GM12878 (cell line): Measurements from ENCODE around the gene HDAC9. TPM values are rescaled to one million over a fixed set of nuclear protein-coding genes. Genes with fewer than 3 reads are reported as not detected.

Experiments used
- ATAC-seq: fragments of 200-7000 bp; cut with Tn5 transposase; 3 replicates; pipeline ENCODE4 v1.9.1; 2020; ENCODE audit warnings: mild to moderate bottlenecking, moderate library complexity
- BruUV-seq: library from RNA; stranded (reverse); fragments of 400-500 nt; replicated peaks from 2 replicates; lab custom pipeline; 2021; lab: Mats Ljungman, UMichigan
- CTCF ChIA-PET: fragments of 300-600 bp; sonication (Branson Sonifier 250); formaldehyde crosslinking; extraction: SDS; loops from one replicate; lab custom pipeline; 2021; ENCODE audit warnings: inconsistent platforms; lab: Yijun Ruan, JAX
- POLR2A ChIA-PET: fragments of 350-600 bp; formaldehyde crosslinking; extraction: SDS; loops from one replicate; lab custom pipeline; 2021; ENCODE audit warnings: inconsistent platforms; lab: Charles Lee
- RAD21 ChIA-PET: fragments of 300-600 bp; sonication (Branson Sonifier 250); formaldehyde crosslinking; loops from one replicate; lab custom pipeline; 2023; ENCODE audit warnings: antibody characterized with exemption; ENCODE audit not compliant: unreplicated experiment; lab: Charles Lee
- SMC1A ChIA-PET: fragments of 300-600 bp; sonication (Branson Sonifier 250); formaldehyde crosslinking; loops from one replicate; lab custom pipeline; 2023; ENCODE audit not compliant: unreplicated experiment, uncharacterized antibody; lab: Charles Lee
- DNase-seq: peaks from one replicate; pipeline ENCODE4 v3.0.0-alpha.2; 2011; ENCODE audit warnings: low read depth, low spot score
- FAIRE-seq: peaks from 3 replicates; lab custom pipeline; 2011; peaks lifted over from hg19 to GRCh38; lab: Jason Lieb, UNC
- H2AFZ ChIP-seq: 2 replicates; pipeline ENCODE4 v1.6.0; 2011; ENCODE audit warnings: low read depth, low read length, control low read depth; ENCODE audit not compliant: control insufficient read depth
- H3K27ac ChIP-seq: 2 replicates; pipeline ENCODE4 v1.5.1; 2011; ENCODE audit warnings: control low read depth; ENCODE audit not compliant: control insufficient read depth, insufficient read depth
- H3K27me3 ChIP-seq, 2 experiments: replicated peaks in 1 of 2; 2 replicates each; pipeline versions ENCODE4 v1.6.0 to v1.6.1; 2011; ENCODE audit warnings: low read length in 1 of 2; ENCODE audit not compliant: control insufficient read depth in 2 of 2, insufficient read depth in 2 of 2
- H3K36me3 ChIP-seq, 2 experiments: 2 replicates each; pipeline ENCODE4 v1.5.1; 2011; ENCODE audit warnings: low read length in 1 of 2; ENCODE audit not compliant: control insufficient read depth in 2 of 2, insufficient read depth in 2 of 2
- H3K4me1 ChIP-seq: 2 replicates; pipeline ENCODE4 v1.6.1; 2011; ENCODE audit warnings: mild to moderate bottlenecking, low read length, moderate library complexity, mixed read lengths; ENCODE audit not compliant: control insufficient read depth, insufficient read depth
- H3K4me2 ChIP-seq: 2 replicates; pipeline ENCODE4 v1.6.0; 2011; ENCODE audit warnings: control low read depth; ENCODE audit not compliant: control insufficient read depth, insufficient read depth
- H3K4me3 ChIP-seq: fragments of 200-600 bp; sonication (generic); 2 replicates; pipeline ENCODE4 v1.5.1; 2016
- H3K79me2 ChIP-seq: 2 replicates; pipeline ENCODE4 v1.6.0; 2011; ENCODE audit warnings: low read length; ENCODE audit not compliant: control insufficient read depth, insufficient read depth
- H3K9ac ChIP-seq: 2 replicates; pipeline ENCODE4 v1.8.0; 2011; ENCODE audit warnings: low read length, control low read depth, mixed read lengths; ENCODE audit not compliant: control insufficient read depth, insufficient read depth
- H3K9me3 ChIP-seq: replicated peaks from 3 replicates; pipeline ENCODE4 v1.5.1; 2011; ENCODE audit warnings: mild to moderate bottlenecking, low read length; ENCODE audit not compliant: control insufficient read depth, insufficient read depth
- H4K20me1 ChIP-seq: 2 replicates; pipeline ENCODE4 v1.6.0; 2011; ENCODE audit not compliant: control insufficient read depth, insufficient read depth
- CBFB ChIP-seq: IDR thresholded peaks from 2 replicates; pipeline ENCODE4 v1.6.1; 2016; ENCODE audit warnings: antibody characterized with exemption, low read depth
- CBX5 ChIP-seq: sonication (generic); IDR thresholded peaks from 2 replicates; pipeline ENCODE4 v1.6.1; 2016; ENCODE audit warnings: low read depth, moderate library complexity, mild to moderate bottlenecking, inconsistent platforms
- LARP7 ChIP-seq: fragments of 450-650 bp; IDR thresholded peaks from 2 replicates; pipeline ENCODE4 v1.6.1; 2017; ENCODE audit warnings: mild to moderate bottlenecking
- NFYB ChIP-seq: IDR thresholded peaks from 2 replicates; pipeline ENCODE4 v1.6.1; 2011; ENCODE audit warnings: low read depth, mild to moderate bottlenecking, low read length, improper control_type of control experiment, moderate library complexity; ENCODE audit not compliant: insufficient read depth
- POLR2A ChIP-seq: IDR thresholded peaks from 2 replicates; pipeline ENCODE4 v1.6.1; 2011; ENCODE audit warnings: low read depth, mild to moderate bottlenecking, low read length
- POLR2AphosphoS2 ChIP-seq: IDR thresholded peaks from 2 replicates; pipeline ENCODE4 v1.6.1; 2011; ENCODE audit warnings: low read depth, mild to moderate bottlenecking, low read length, improper control_type of control experiment, moderate library complexity
- RAD51 ChIP-seq: fragments of 450-650 bp; IDR thresholded peaks from 2 replicates; pipeline ENCODE4 v1.6.1; 2016; ENCODE audit warnings: moderate library complexity, mild to moderate bottlenecking, inconsistent platforms
- SMC3 ChIP-seq: IDR thresholded peaks from 2 replicates; pipeline ENCODE4 v1.6.1; 2011; ENCODE audit warnings: low read length, improper control_type of control experiment, borderline replicate concordance
- SP1 ChIP-seq: IDR thresholded peaks from one replicate; pipeline ENCODE4 v1.6.1; 2011; ENCODE audit warnings: low read depth, low read length
- SREBF2 ChIP-seq: IDR thresholded peaks from 2 replicates; pipeline ENCODE4 v1.6.1; 2012; ENCODE audit warnings: mild to moderate bottlenecking, low read length
- YY1 ChIP-seq: IDR thresholded peaks from 2 replicates; pipeline ENCODE4 v1.6.1; 2011; ENCODE audit warnings: low read depth, mild to moderate bottlenecking, low read length
- ZNF622 ChIP-seq: fragments of 450-650 bp; IDR thresholded peaks from 2 replicates; pipeline ENCODE4 v1.6.1; 2017; ENCODE audit warnings: mild to moderate bottlenecking, inconsistent platforms
- WGBS: methylation state at CpG from one replicate; pipeline ENCODE4 v1.1.6; 2016; ENCODE audit warnings: low lambda C conversion rate; ENCODE audit not compliant: insufficient replicate concordance, insufficient coverage; ENCODE audit errors: missing lambda C conversion rate; 5-methylcytosine and 5-hydroxymethylcytosine counted together
- in situ Hi-C: fragments of 300-500 bp; cut with MboI; formaldehyde crosslinking; loops from 9 replicates; pipeline ENCODE4 v1.14.3; 2018; ENCODE audit warnings: mixed read lengths
- intact Hi-C: fragments of 100-400 bp; cut with micrococcal nuclease; formaldehyde crosslinking; loops from one replicate; pipeline ENCODE4 v1.14.2; 2022; ENCODE audit not compliant: unreplicated experiment
- polyA plus RNA-seq, 11 experiments: library from polyadenylated mRNA; depleted of rRNA in 4 of 11; unstranded in 6 of 11; stranded (reverse) in 5 of 11; fragments of >200 nt; fragmentation: Nextera tagmentation in 4 of 11; fragmentation: Illumina TruSeq in 1 of 11; extraction: Ambion mirVana in 4 of 11; extraction: Trizol in 1 of 11; gene quantifications; 1 replicate in 1 of 11; 2 replicates in 10 of 11; pipeline versions ENCODE4 v1.2.1 to v1.2.3, GENCODE V29; 2011 to 2016; ENCODE audit warnings: inconsistent platforms in 2 of 11, missing spikeins in 2 of 11, low read depth in 1 of 11
- total RNA-seq, 4 experiments: library from RNA; depleted of rRNA in 3 of 4; stranded (reverse); fragments of >200 nt in 3 of 4; fragmentation: Illumina TruSeq in 1 of 4; extraction: Trizol in 1 of 4; gene quantifications; 2 replicates each; pipeline versions ENCODE4 v1.2.1 to v1.2.3, GENCODE V29; 2013 to 2021
- TF ChIP-seq, protein P1 (sequence below): fragments of 450-650 bp; IDR thresholded peaks from 2 replicates; pipeline ENCODE4 v1.6.1; 2017; ENCODE audit warnings: antibody characterized with exemption, mild to moderate bottlenecking, moderate library complexity
- TF ChIP-seq, protein P2 (sequence below): IDR thresholded peaks from 2 replicates; pipeline ENCODE4 v1.6.1; 2012; ENCODE audit warnings: low read length, inconsistent platforms
- TF ChIP-seq, protein P3 (sequence below): fragments of 450-650 bp; IDR thresholded peaks from 2 replicates; pipeline ENCODE4 v1.6.1; 2017; ENCODE audit warnings: mild to moderate bottlenecking, moderate library complexity

HDAC9 gene
- total and polyA plus RNA-seq, 10 of the 15 experiments (the other 5 are each of a cell fraction or from before 2014, with no cell fraction given), result 0.73 to 12.8 (median 0.92) TPM

DNA sequence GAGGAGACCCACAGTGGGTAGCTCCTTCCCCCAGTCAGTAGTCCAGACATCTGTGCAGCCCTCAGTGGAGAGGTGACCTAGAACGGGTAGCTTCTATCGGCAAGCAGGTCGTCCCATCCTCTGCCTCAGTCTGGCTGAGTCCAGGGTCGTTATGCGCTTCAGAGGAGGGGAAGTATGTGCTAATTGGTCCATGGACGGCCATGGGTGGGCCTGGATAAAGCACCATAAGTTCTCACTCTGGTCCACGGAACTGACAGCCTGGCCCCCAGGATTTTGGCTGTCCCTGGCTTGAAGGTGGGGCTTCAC is 78.6 kb downstream of the HDAC9 start:
- Histone ChIP-seq H3K27me3 (no peaks in the 10 kb centered on the region), H3K79me2 (no peaks in the 10 kb centered on the region), H3K9me3 (no peaks in the 10 kb centered on the region), H3K4me1 (no peaks in the 10 kb centered on the region), H2AFZ (no peak overlapping the region), H3K27ac (no peak overlapping the region), H4K20me1 (no peaks in the 10 kb centered on the region), H3K4me3 (no peak overlapping the region), H3K9ac (no peak overlapping the region), H3K36me3 (no peaks in the 10 kb centered on the region), H3K4me2 (no peak overlapping the region)
- DNase-seq, result no peak
- no peak for FAIRE-seq
- in situ Hi-C loops (no loop called here), intact Hi-C loops (no loop called here)
- CTCF ChIA-PET, result interaction anchor here (1.4 to 9.7 kb wide), 2 partner anchors 76 to 222 kb away, joined by 4 to 110 read pairs; no protein-coding TSS in a partner anchor
- POLR2A ChIA-PET, result no interaction called here
- SMC1A ChIA-PET, result interaction anchor here (1.1 to 1.6 kb wide), 2 partner anchors 95 to 221 kb away, joined by 3 to 4 read pairs; no protein-coding TSS in a partner anchor
- TF ChIP-seq POLR2A (no peak), CBFB (no peak), POLR2AphosphoS2 (no peak), CBX5 (no peak), YY1 (no peak), LARP7 (no peak), SP1 (no peak), SMC3 (no peak), ZNF622 (no peak), NFYB (no peak), SREBF2 (no peak), RAD51 (no peak)
- TF ChIP-seq, protein P1, sequence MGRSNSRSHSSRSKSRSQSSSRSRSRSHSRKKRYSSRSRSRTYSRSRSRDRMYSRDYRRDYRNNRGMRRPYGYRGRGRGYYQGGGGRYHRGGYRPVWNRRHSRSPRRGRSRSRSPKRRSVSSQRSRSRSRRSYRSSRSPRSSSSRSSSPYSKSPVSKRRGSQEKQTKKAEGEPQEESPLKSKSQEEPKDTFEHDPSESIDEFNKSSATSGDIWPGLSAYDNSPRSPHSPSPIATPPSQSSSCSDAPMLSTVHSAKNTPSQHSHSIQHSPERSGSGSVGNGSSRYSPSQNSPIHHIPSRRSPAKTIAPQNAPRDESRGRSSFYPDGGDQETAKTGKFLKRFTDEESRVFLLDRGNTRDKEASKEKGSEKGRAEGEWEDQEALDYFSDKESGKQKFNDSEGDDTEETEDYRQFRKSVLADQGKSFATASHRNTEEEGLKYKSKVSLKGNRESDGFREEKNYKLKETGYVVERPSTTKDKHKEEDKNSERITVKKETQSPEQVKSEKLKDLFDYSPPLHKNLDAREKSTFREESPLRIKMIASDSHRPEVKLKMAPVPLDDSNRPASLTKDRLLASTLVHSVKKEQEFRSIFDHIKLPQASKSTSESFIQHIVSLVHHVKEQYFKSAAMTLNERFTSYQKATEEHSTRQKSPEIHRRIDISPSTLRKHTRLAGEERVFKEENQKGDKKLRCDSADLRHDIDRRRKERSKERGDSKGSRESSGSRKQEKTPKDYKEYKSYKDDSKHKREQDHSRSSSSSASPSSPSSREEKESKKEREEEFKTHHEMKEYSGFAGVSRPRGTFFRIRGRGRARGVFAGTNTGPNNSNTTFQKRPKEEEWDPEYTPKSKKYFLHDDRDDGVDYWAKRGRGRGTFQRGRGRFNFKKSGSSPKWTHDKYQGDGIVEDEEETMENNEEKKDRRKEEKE, result no peak
- TF ChIP-seq, protein P2, sequence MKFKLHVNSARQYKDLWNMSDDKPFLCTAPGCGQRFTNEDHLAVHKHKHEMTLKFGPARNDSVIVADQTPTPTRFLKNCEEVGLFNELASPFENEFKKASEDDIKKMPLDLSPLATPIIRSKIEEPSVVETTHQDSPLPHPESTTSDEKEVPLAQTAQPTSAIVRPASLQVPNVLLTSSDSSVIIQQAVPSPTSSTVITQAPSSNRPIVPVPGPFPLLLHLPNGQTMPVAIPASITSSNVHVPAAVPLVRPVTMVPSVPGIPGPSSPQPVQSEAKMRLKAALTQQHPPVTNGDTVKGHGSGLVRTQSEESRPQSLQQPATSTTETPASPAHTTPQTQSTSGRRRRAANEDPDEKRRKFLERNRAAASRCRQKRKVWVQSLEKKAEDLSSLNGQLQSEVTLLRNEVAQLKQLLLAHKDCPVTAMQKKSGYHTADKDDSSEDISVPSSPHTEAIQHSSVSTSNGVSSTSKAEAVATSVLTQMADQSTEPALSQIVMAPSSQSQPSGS, result no peak
- TF ChIP-seq, protein P3, sequence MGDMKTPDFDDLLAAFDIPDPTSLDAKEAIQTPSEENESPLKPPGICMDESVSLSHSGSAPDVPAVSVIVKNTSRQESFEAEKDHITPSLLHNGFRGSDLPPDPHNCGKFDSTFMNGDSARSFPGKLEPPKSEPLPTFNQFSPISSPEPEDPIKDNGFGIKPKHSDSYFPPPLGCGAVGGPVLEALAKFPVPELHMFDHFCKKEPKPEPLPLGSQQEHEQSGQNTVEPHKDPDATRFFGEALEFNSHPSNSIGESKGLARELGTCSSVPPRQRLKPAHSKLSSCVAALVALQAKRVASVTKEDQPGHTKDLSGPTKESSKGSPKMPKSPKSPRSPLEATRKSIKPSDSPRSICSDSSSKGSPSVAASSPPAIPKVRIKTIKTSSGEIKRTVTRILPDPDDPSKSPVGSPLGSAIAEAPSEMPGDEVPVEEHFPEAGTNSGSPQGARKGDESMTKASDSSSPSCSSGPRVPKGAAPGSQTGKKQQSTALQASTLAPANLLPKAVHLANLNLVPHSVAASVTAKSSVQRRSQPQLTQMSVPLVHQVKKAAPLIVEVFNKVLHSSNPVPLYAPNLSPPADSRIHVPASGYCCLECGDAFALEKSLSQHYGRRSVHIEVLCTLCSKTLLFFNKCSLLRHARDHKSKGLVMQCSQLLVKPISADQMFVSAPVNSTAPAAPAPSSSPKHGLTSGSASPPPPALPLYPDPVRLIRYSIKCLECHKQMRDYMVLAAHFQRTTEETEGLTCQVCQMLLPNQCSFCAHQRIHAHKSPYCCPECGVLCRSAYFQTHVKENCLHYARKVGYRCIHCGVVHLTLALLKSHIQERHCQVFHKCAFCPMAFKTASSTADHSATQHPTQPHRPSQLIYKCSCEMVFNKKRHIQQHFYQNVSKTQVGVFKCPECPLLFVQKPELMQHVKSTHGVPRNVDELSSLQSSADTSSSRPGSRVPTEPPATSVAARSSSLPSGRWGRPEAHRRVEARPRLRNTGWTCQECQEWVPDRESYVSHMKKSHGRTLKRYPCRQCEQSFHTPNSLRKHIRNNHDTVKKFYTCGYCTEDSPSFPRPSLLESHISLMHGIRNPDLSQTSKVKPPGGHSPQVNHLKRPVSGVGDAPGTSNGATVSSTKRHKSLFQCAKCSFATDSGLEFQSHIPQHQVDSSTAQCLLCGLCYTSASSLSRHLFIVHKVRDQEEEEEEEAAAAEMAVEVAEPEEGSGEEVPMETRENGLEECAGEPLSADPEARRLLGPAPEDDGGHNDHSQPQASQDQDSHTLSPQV, result no peak
- WGBS, result 89% methylated on average over 6 of the region's 7 CpGs
- ATAC-seq, result no peak
- no TSS peak for BruUV-seq
- RAD21 ChIA-PET, result no interaction called here
